HepG2 (cell line): ENCODE results near the gene ATP5F1E. TPM values are rescaled to one million over a fixed set of nuclear protein-coding genes. Genes with fewer than 3 reads are reported as not detected.

Source experiments
- AFF4 ChIP-seq: sonication (generic); formaldehyde crosslinking; IDR thresholded peaks from 2 replicates; pipeline ENCODE4 v1.4.0; 2020; ENCODE audit warnings: missing genetic modification reagents
- BATF2 ChIP-seq: sonication (generic); formaldehyde crosslinking; IDR thresholded peaks from 2 replicates; pipeline ENCODE4 v1.8.0; 2022; ENCODE audit warnings: mild to moderate bottlenecking, missing genetic modification reagents, moderate library complexity
- BRD4 ChIP-seq: sonication (generic); formaldehyde crosslinking; IDR thresholded peaks from 2 replicates; pipeline ENCODE4 v1.4.0; 2020; ENCODE audit warnings: missing genetic modification reagents
- CSRNP1 ChIP-seq: sonication (generic); formaldehyde crosslinking; IDR thresholded peaks from 2 replicates; pipeline ENCODE4 v1.8.1; 2023; ENCODE audit warnings: mild to moderate bottlenecking, missing genetic modification reagents
- HCFC1 ChIP-seq: fragments of 150-350 bp; IDR thresholded peaks from 2 replicates; pipeline ENCODE4 v1.6.1; 2014; ENCODE audit warnings: low read depth, low read length
- JUND ChIP-seq: sonication (generic); formaldehyde crosslinking; IDR thresholded peaks from 2 replicates; pipeline ENCODE4 v1.8.0; 2022; ENCODE audit warnings: mild to moderate bottlenecking, missing genetic modification reagents
- MAFF ChIP-seq: IDR thresholded peaks from 2 replicates; pipeline ENCODE4 v1.6.1; 2011; ENCODE audit warnings: low read depth, low read length, improper control_type of control experiment
- PITX1 ChIP-seq: sonication (generic); formaldehyde crosslinking; IDR thresholded peaks from 2 replicates; pipeline ENCODE4 v1.5.1; 2020; ENCODE audit warnings: mild to moderate bottlenecking, missing genetic modification reagents
- PRMT3 ChIP-seq: sonication (generic); formaldehyde crosslinking; IDR thresholded peaks from 2 replicates; pipeline ENCODE4 v1.8.1; 2022; ENCODE audit warnings: low read depth, mild to moderate bottlenecking, moderate library complexity, missing genetic modification reagents, borderline replicate concordance
- RFX5 ChIP-seq: IDR thresholded peaks from 2 replicates; pipeline ENCODE4 v1.6.1; 2011; ENCODE audit warnings: low read depth, low read length, improper control_type of control experiment
- ZBTB25 ChIP-seq: IDR thresholded peaks from 2 replicates; pipeline ENCODE4 v1.6.1; 2018; ENCODE audit warnings: missing genetic modification reagents
- ZBTB34 ChIP-seq: sonication (generic); formaldehyde crosslinking; IDR thresholded peaks from 2 replicates; pipeline ENCODE4 v1.8.0; 2022; ENCODE audit warnings: mild to moderate bottlenecking, missing genetic modification reagents
- ZBTB7B ChIP-seq: sonication (generic); formaldehyde crosslinking; IDR thresholded peaks from 2 replicates; pipeline ENCODE4 v1.4.0; 2020; ENCODE audit warnings: missing genetic modification reagents
- ZC3H13 ChIP-seq: sonication (generic); formaldehyde crosslinking; IDR thresholded peaks from 2 replicates; pipeline ENCODE4 v1.8.1; 2023; ENCODE audit warnings: mild to moderate bottlenecking, missing genetic modification reagents, moderate library complexity
- ZFP41 ChIP-seq: sonication (generic); formaldehyde crosslinking; IDR thresholded peaks from 2 replicates; pipeline ENCODE4 v1.4.0; 2020; ENCODE audit warnings: mild to moderate bottlenecking, missing genetic modification reagents, borderline replicate concordance
- ZIK1 ChIP-seq: sonication (generic); formaldehyde crosslinking; IDR thresholded peaks from 2 replicates; pipeline ENCODE4 v1.5.0; 2020; ENCODE audit warnings: mild to moderate bottlenecking, low read depth, missing genetic modification reagents, borderline replicate concordance
- ZNF484 ChIP-seq: sonication (generic); formaldehyde crosslinking; IDR thresholded peaks from 2 replicates; pipeline ENCODE4 v1.5.1; 2020; ENCODE audit warnings: mild to moderate bottlenecking, low read depth, missing genetic modification reagents, borderline replicate concordance
- ZNF552 ChIP-seq: sonication (generic); formaldehyde crosslinking; IDR thresholded peaks from 2 replicates; pipeline ENCODE4 v1.9.0; 2022; ENCODE audit warnings: missing genetic modification reagents, mild to moderate bottlenecking, borderline replicate concordance
- ZNF557 ChIP-seq: sonication (generic); formaldehyde crosslinking; IDR thresholded peaks from 2 replicates; pipeline ENCODE4 v1.4.0; 2020; ENCODE audit warnings: missing genetic modification reagents
- ZNF652 ChIP-seq: IDR thresholded peaks from 2 replicates; pipeline ENCODE4 v1.6.1; 2016; ENCODE audit warnings: low read depth, borderline replicate concordance
- ZNF747 ChIP-seq: sonication (generic); formaldehyde crosslinking; IDR thresholded peaks from 2 replicates; pipeline ENCODE4 v1.8.1; 2023; ENCODE audit warnings: missing genetic modification reagents, mild to moderate bottlenecking, borderline replicate concordance
- polyA plus RNA-seq, 8 experiments: library from polyadenylated mRNA; depleted of rRNA in 3 of 8; stranded (reverse) in 7 of 8; unstranded in 1 of 8; fragments of >200 nt; fragmentation: Illumina TruSeq in 4 of 8; extraction: Trizol in 4 of 8; gene quantifications; 2 replicates each; pipeline versions ENCODE4 v1.2.1 to v1.2.3, GENCODE V29; 2011 to 2016; ENCODE audit warnings: low read depth in 4 of 8, missing spikeins in 1 of 8, mixed read lengths in 1 of 8; ENCODE audit not compliant: insufficient read depth in 1 of 8
- total RNA-seq, 5 experiments: library from RNA; depleted of rRNA; stranded (reverse); fragments of >200 nt; fragmentation: Illumina TruSeq; extraction: Trizol; gene quantifications; 2 replicates each; pipeline ENCODE4 v1.2.3, GENCODE V29; 2016; ENCODE audit warnings: low read depth in 1 of 5

The ATP5F1E gene
- total and polyA plus RNA-seq, 2 of the 13 experiments (the other 11 are each of a cell fraction or from before 2014, with no cell fraction given): 121 to 134 TPM

GRCh38 chr20:59010995-59011873 is 20.9 kb downstream of the ATP5F1E start (continued):
- TF ChIP-seq CSRNP1 (CRISPR knock-in tag): no peak
- TF ChIP-seq AFF4 (CRISPR knock-in tag): no peak
- peak; percentile 48; the same call in 1 of the 2 replicates for TF ChIP-seq BRD4 (CRISPR knock-in tag)
- TF ChIP-seq RFX5: no peak
- no peak for TF ChIP-seq ZNF552 (CRISPR knock-in tag)
- TF ChIP-seq PRMT3 (CRISPR knock-in tag): no peak
- 0 out of 2 replicates have a peak, but pooled peaks have one; percentile 2 for TF ChIP-seq ZBTB34 (CRISPR knock-in tag)
- TF ChIP-seq ZNF652 (CRISPR knock-in tag): peak; percentile 93
- no peak; the same call in 1 of the 2 replicates for TF ChIP-seq HCFC1
- TF ChIP-seq ZBTB25 (CRISPR knock-in tag): no peak
- TF ChIP-seq BATF2 (CRISPR knock-in tag): no peak
- TF ChIP-seq ZNF484 (CRISPR knock-in tag): no peak
- no peak for TF ChIP-seq ZC3H13
- no peak for TF ChIP-seq MAFF
- peak; percentile 81 for TF ChIP-seq ZNF747 (CRISPR knock-in tag)
- TF ChIP-seq JUND (CRISPR knock-in tag): no peak
- TF ChIP-seq ZNF557 (CRISPR knock-in tag): no peak
- TF ChIP-seq ZIK1 (CRISPR knock-in tag): no peak
- TF ChIP-seq ZFP41: no peak
- peak; percentile 57; the same call in 1 of the 2 replicates for TF ChIP-seq ZBTB7B (CRISPR knock-in tag)
- TF ChIP-seq PITX1 (CRISPR knock-in tag): 0 out of 2 replicates have a peak, but pooled peaks have one; percentile 36
